Trophoblast cell (in vitro differentiated cells and primary cell): ENCODE data around the gene SLC18A3.

ENCODE experiments used
- DNase-seq, 2 donors: peaks; one replicate each; pipeline ENCODE4 v3.0.0-alpha.2; 2016
- H2AFZ ChIP-seq: 2 replicates; pipeline ENCODE4 v1.6.1; 2013; ENCODE audit warnings: low read length, moderate library complexity, mild to moderate bottlenecking; ENCODE audit not compliant: insufficient read depth, poor library complexity
- H2AK5ac ChIP-seq: 2 replicates; pipeline ENCODE4 v1.6.1; 2013; ENCODE audit warnings: mild to moderate bottlenecking, low read length
- H2BK120ac ChIP-seq: 2 replicates; pipeline ENCODE4 v1.6.1; 2013; ENCODE audit warnings: low read length, mild to moderate bottlenecking, moderate library complexity; ENCODE audit not compliant: insufficient read depth, poor library complexity
- H2BK12ac ChIP-seq: 2 replicates; pipeline ENCODE4 v1.6.1; 2013; ENCODE audit warnings: mild to moderate bottlenecking, low read length, moderate library complexity
- H2BK5ac ChIP-seq: 2 replicates; pipeline ENCODE4 v1.6.1; 2013; ENCODE audit warnings: low read length, low read depth, moderate library complexity, mild to moderate bottlenecking; ENCODE audit not compliant: poor library complexity
- H3K14ac ChIP-seq: 2 replicates; pipeline ENCODE4 v1.6.1; 2013; ENCODE audit warnings: mild to moderate bottlenecking, low read length
- H3K18ac ChIP-seq: 2 replicates; pipeline ENCODE4 v1.6.1; 2013; ENCODE audit warnings: mild to moderate bottlenecking, low read length
- H3K23ac ChIP-seq: 2 replicates; pipeline ENCODE4 v1.6.1; 2013; ENCODE audit warnings: low read length
- H3K27ac ChIP-seq: 2 replicates; pipeline ENCODE4 v1.5.1; 2013; ENCODE audit warnings: low read depth, mild to moderate bottlenecking, inconsistent platforms, low read length, moderate library complexity
- H3K27me3 ChIP-seq: 2 replicates; pipeline ENCODE4 v1.6.1; 2013; ENCODE audit warnings: inconsistent platforms, mild to moderate bottlenecking, low read length, moderate library complexity; ENCODE audit not compliant: insufficient read depth
- H3K36me3 ChIP-seq, 2 experiments: 1 replicate in 1 of 2; 2 replicates in 1 of 2; pipeline ENCODE4 v1.6.1; 2013; ENCODE audit warnings: low read length in 2 of 2, mild to moderate bottlenecking in 2 of 2, moderate library complexity in 1 of 2; ENCODE audit not compliant: insufficient read depth in 2 of 2, control insufficient read depth in 1 of 2
- H3K4ac ChIP-seq: 2 replicates; pipeline ENCODE4 v1.6.1; 2013; ENCODE audit warnings: low read depth, mild to moderate bottlenecking, low read length, moderate library complexity
- H3K4me1 ChIP-seq, 2 experiments: 1 replicate in 1 of 2; 2 replicates in 1 of 2; pipeline ENCODE4 v1.6.1; 2013; ENCODE audit warnings: low read length in 2 of 2, mild to moderate bottlenecking in 2 of 2, moderate library complexity in 1 of 2; ENCODE audit not compliant: insufficient read depth in 2 of 2, control insufficient read depth in 1 of 2
- H3K4me2 ChIP-seq: 2 replicates; pipeline ENCODE4 v1.6.1; 2013; ENCODE audit warnings: inconsistent platforms, mild to moderate bottlenecking, low read length, moderate library complexity
- H3K4me3 ChIP-seq: 2 replicates; pipeline ENCODE4 v1.5.1; 2013; ENCODE audit warnings: mild to moderate bottlenecking, low read depth, low read length, inconsistent platforms
- H3K79me1 ChIP-seq: one replicate; pipeline ENCODE4 v1.6.1; 2013; ENCODE audit warnings: low read length
- H3K79me2 ChIP-seq: 2 replicates; pipeline ENCODE4 v1.6.1; 2013; ENCODE audit warnings: low read length, mild to moderate bottlenecking; ENCODE audit not compliant: control insufficient read depth, insufficient read depth, poor library complexity
- H3K9ac ChIP-seq: 2 replicates; pipeline ENCODE4 v1.6.1; 2013; ENCODE audit warnings: mild to moderate bottlenecking, low read length
- H3K9me3 ChIP-seq: 2 replicates; pipeline ENCODE4 v1.6.1; 2013; ENCODE audit warnings: low read depth, mild to moderate bottlenecking, control low read depth, inconsistent platforms, low read length; ENCODE audit not compliant: insufficient read depth
- H4K12ac ChIP-seq: 2 replicates; pipeline ENCODE4 v1.6.1; 2013; ENCODE audit warnings: low read depth, mild to moderate bottlenecking, low read length, moderate library complexity
- H4K8ac ChIP-seq: 2 replicates; pipeline ENCODE4 v1.6.1; 2013; ENCODE audit warnings: low read depth, mild to moderate bottlenecking, low read length, moderate library complexity
- H4K91ac ChIP-seq: one replicate; pipeline ENCODE4 v1.6.1; 2013; ENCODE audit warnings: low read depth, mild to moderate bottlenecking, low read length, moderate library complexity
- WGBS: extraction: QIAGEN DNeasy Blood & Tissue Kit; methylation state at CpG from one replicate; pipeline ENCODE4 v1.1.7; 2013; ENCODE audit warnings: missing lambda C conversion rate; ENCODE audit not compliant: insufficient read length, insufficient coverage; ENCODE audit errors: extremely low coverage; 5-methylcytosine and 5-hydroxymethylcytosine counted together

The SLC18A3 gene

GRCh38 chr10:49652421-49653272 lies 42.5 kb downstream of the SLC18A3 start:
- Histone ChIP-seq H2BK12ac (no peak overlapping the region), H3K9me3 (no peaks in the 10 kb centered on the region), H2BK120ac (no peak overlapping the region), H3K4me3 (no peak overlapping the region), H3K27ac (no peak overlapping the region), H3K79me2 (no peaks in the 10 kb centered on the region), H3K14ac (no peak overlapping the region), H2AK5ac (no peak overlapping the region), H3K36me3 (no peaks in the 10 kb centered on the region), H3K9ac (no peak overlapping the region), H2AFZ (no peak overlapping the region), H2BK5ac (no peak overlapping the region), H3K23ac (no peak overlapping the region), H4K12ac (no peak overlapping the region), H4K8ac (no peak overlapping the region), H3K18ac (no peak overlapping the region), H3K27me3 (no peaks in the 10 kb centered on the region), H4K91ac (no peak overlapping the region), H3K4ac (no peak overlapping the region), H3K4me1 (peaks cover 0 to 2% of the 10 kb centered on the region in 2 experiments), H3K4me2 (no peak overlapping the region), H3K79me1 (no peaks in the 10 kb centered on the region)
- WGBS: no CpG with 5 or more reads among the region's 15 CpGs
- DNase-seq: no peak

GRCh38 chr10:49653273-49653929 lies 43.3 kb downstream of the SLC18A3 start:
- Histone ChIP-seq H3K23ac (no peak overlapping the region), H3K79me2 (no peaks in the 10 kb centered on the region), H4K91ac (no peak overlapping the region), H4K8ac (no peak overlapping the region), H3K27ac (no peak overlapping the region), H2BK5ac (no peak overlapping the region), H3K4ac (no peak overlapping the region), H3K79me1 (no peaks in the 10 kb centered on the region), H2BK12ac (no peak overlapping the region), H3K9ac (no peak overlapping the region), H3K14ac (no peak overlapping the region), H3K9me3 (no peaks in the 10 kb centered on the region), H3K27me3 (no peaks in the 10 kb centered on the region), H3K4me2 (no peak overlapping the region), H4K12ac (no peak overlapping the region), H3K4me3 (no peak overlapping the region), H3K18ac (no peak overlapping the region), H3K4me1 (no peaks in the 10 kb centered on the region), H2AK5ac (no peak overlapping the region), H2AFZ (no peak overlapping the region), H3K36me3 (no peaks in the 10 kb centered on the region), H2BK120ac (no peak overlapping the region)
- WGBS: no CpG with 5 or more reads among the region's 11 CpGs
- no peak for DNase-seq

GRCh38 chr10:49654036-49654693 lies 44.1 kb downstream of the SLC18A3 start:
- Histone ChIP-seq H3K27ac (no peak overlapping the region), H3K4me1 (no peaks in the 10 kb centered on the region), H4K8ac (no peak overlapping the region), H2AFZ (no peak overlapping the region), H3K14ac (no peak overlapping the region), H3K79me1 (no peaks in the 10 kb centered on the region), H2BK5ac (no peak overlapping the region), H3K23ac (no peak overlapping the region), H2BK12ac (no peak overlapping the region), H3K36me3 (no peaks in the 10 kb centered on the region), H3K9me3 (no peaks in the 10 kb centered on the region), H3K27me3 (no peaks in the 10 kb centered on the region), H4K91ac (no peak overlapping the region), H2AK5ac (no peak overlapping the region), H3K79me2 (no peaks in the 10 kb centered on the region), H3K4me3 (no peak overlapping the region), H2BK120ac (no peak overlapping the region), H4K12ac (no peak overlapping the region), H3K4ac (no peak overlapping the region), H3K18ac (no peak overlapping the region), H3K9ac (no peak overlapping the region), H3K4me2 (no peak overlapping the region)
- no peak for DNase-seq
- WGBS: no CpG with 5 or more reads among the region's 5 CpGs

- no peak overlapping the region for H4K91ac ChIP-seq
- no peak overlapping the region for H3K4ac ChIP-seq
- H4K8ac ChIP-seq: no peak overlapping the region
- no peak for DNase-seq
- H3K79me2 ChIP-seq: no peaks in the 10 kb centered on the region
- no peak overlapping the region for H3K4me2 ChIP-seq
- H3K9me3 ChIP-seq: no peaks in the 10 kb centered on the region
- WGBS: no CpG with 5 or more reads among the region's 18 CpGs
- no peaks in the 10 kb centered on the region for H3K27me3 ChIP-seq
- no peak overlapping the region for H2BK120ac ChIP-seq
- H2AFZ ChIP-seq: no peak overlapping the region
- H3K4me3 ChIP-seq: no peak overlapping the region
- no peak overlapping the region for H2BK12ac ChIP-seq
- H3K18ac ChIP-seq: no peak overlapping the region
- no peak overlapping the region for H2BK5ac ChIP-seq
- H3K36me3 ChIP-seq: no peaks in the 10 kb centered on the region
- H3K27ac ChIP-seq: no peak overlapping the region
- no peak overlapping the region for H2AK5ac ChIP-seq
- H3K79me1 ChIP-seq: no peaks in the 10 kb centered on the region
- no peak overlapping the region for H4K12ac ChIP-seq
- H3K23ac ChIP-seq: no peak overlapping the region
- no peaks in the 10 kb centered on the region for H3K4me1 ChIP-seq
- H3K14ac ChIP-seq: no peak overlapping the region
- H3K9ac ChIP-seq: no peak overlapping the region
These were observed 45.0 kb downstream of the SLC18A3 start for GRCh38 chr10:49655099-49655498.
